HepG2 (cell line): ENCODE data around the gene ZNF324B. TPM values are rescaled to one million over a fixed set of nuclear protein-coding genes. Genes with fewer than 3 reads are reported as not detected.

Experiments used
- ATF5 ChIP-seq: sonication (generic); formaldehyde crosslinking; IDR thresholded peaks from 2 replicates; pipeline ENCODE4 v1.4.0; 2020; ENCODE audit warnings: mild to moderate bottlenecking, low read depth, missing genetic modification reagents
- BRF2 ChIP-seq: sonication (generic); formaldehyde crosslinking; IDR thresholded peaks from 2 replicates; pipeline ENCODE4 v1.8.1; 2022; ENCODE audit warnings: mild to moderate bottlenecking, missing genetic modification reagents
- CREB3 ChIP-seq: sonication (generic); formaldehyde crosslinking; IDR thresholded peaks from 2 replicates; pipeline ENCODE4 v1.5.0; 2020; ENCODE audit warnings: missing genetic modification reagents
- DPF2 ChIP-seq: sonication (generic); formaldehyde crosslinking; IDR thresholded peaks from 2 replicates; pipeline ENCODE4 v1.4.0; 2020; ENCODE audit warnings: mild to moderate bottlenecking, low read depth, missing genetic modification reagents, borderline replicate concordance
- EHMT2 ChIP-seq: fragments of 200-600 bp; sonication (generic); IDR thresholded peaks from 2 replicates; pipeline ENCODE4 v1.7.0; 2017; ENCODE audit warnings: antibody characterized with exemption, low read depth, low read length, borderline replicate concordance
- ELK4 ChIP-seq: sonication (generic); formaldehyde crosslinking; IDR thresholded peaks from 2 replicates; pipeline ENCODE4 v1.9.0; 2021; ENCODE audit warnings: missing genetic modification reagents, borderline replicate concordance
- EZH2 ChIP-seq: conservative IDR thresholded peaks from 2 replicates; pipeline ENCODE4 v1.6.1; 2012; ENCODE audit warnings: mild to moderate bottlenecking, low read depth, low read length, moderate library complexity
- RBM39 ChIP-seq: fragments of 200-400 bp; formaldehyde crosslinking; IDR thresholded peaks from one replicate; pipeline ENCODE4 v1.6.1; 2018; ENCODE audit warnings: antibody characterized with exemption, mild to moderate bottlenecking, low read depth, low read length; ENCODE audit not compliant: poor library complexity, severe bottlenecking
- RNF219 ChIP-seq: sonication (generic); formaldehyde crosslinking; IDR thresholded peaks from 2 replicates; pipeline ENCODE4 v1.5.0; 2020; ENCODE audit warnings: mild to moderate bottlenecking, missing genetic modification reagents
- UBTF ChIP-seq: sonication (generic); formaldehyde crosslinking; IDR thresholded peaks from 2 replicates; pipeline ENCODE4 v1.4.0; 2020; ENCODE audit warnings: mild to moderate bottlenecking, missing genetic modification reagents
- XBP1 ChIP-seq: sonication (generic); formaldehyde crosslinking; IDR thresholded peaks from 2 replicates; pipeline ENCODE4 v1.5.0; 2020; ENCODE audit warnings: missing genetic modification reagents
- ZEB1 ChIP-seq: IDR thresholded peaks from 2 replicates; pipeline ENCODE4 v1.6.1; 2012; ENCODE audit warnings: mild to moderate bottlenecking, low read depth, inconsistent platforms; ENCODE audit not compliant: insufficient replicate concordance
- ZKSCAN5 ChIP-seq: sonication (generic); formaldehyde crosslinking; IDR thresholded peaks from 2 replicates; pipeline ENCODE4 v1.5.1; 2020; ENCODE audit warnings: mild to moderate bottlenecking, missing genetic modification reagents
- ZNF235 ChIP-seq: sonication (generic); formaldehyde crosslinking; IDR thresholded peaks from 2 replicates; pipeline ENCODE4 v1.8.1; 2023; ENCODE audit warnings: mild to moderate bottlenecking, missing genetic modification reagents, borderline replicate concordance
- ZNF276 ChIP-seq: sonication (generic); formaldehyde crosslinking; IDR thresholded peaks from 2 replicates; pipeline ENCODE4 v1.4.0; 2020; ENCODE audit warnings: mild to moderate bottlenecking, low read depth, missing genetic modification reagents
- ZNF720 ChIP-seq: sonication (generic); formaldehyde crosslinking; IDR thresholded peaks from 2 replicates; pipeline ENCODE4 v1.4.0; 2020; ENCODE audit warnings: missing genetic modification reagents
- polyA plus RNA-seq, 8 experiments: library from polyadenylated mRNA; depleted of rRNA in 3 of 8; stranded (reverse) in 7 of 8; unstranded in 1 of 8; fragments of >200 nt; fragmentation: Illumina TruSeq in 4 of 8; extraction: Trizol in 4 of 8; gene quantifications; 2 replicates each; pipeline versions ENCODE4 v1.2.1 to v1.2.3, GENCODE V29; 2011 to 2016; ENCODE audit warnings: low read depth in 4 of 8, missing spikeins in 1 of 8, mixed read lengths in 1 of 8; ENCODE audit not compliant: insufficient read depth in 1 of 8
- total RNA-seq, 5 experiments: library from RNA; depleted of rRNA; stranded (reverse); fragments of >200 nt; fragmentation: Illumina TruSeq; extraction: Trizol; gene quantifications; 2 replicates each; pipeline ENCODE4 v1.2.3, GENCODE V29; 2016; ENCODE audit warnings: low read depth in 1 of 5

ZNF324B gene
- total and polyA plus RNA-seq, 2 of the 13 experiments (the other 11 are each of a cell fraction or from before 2014, with no cell fraction given): 0.53 to 3.0 TPM

GRCh38 chr19:58475714-58476497, 24.5 kb downstream of the ZNF324B start, which contains the start of gene ZNF446 (continued):
- TF ChIP-seq ATF5 (CRISPR knock-in tag): 0 out of 2 replicates have a peak, but pooled peaks have one; percentile 51
- TF ChIP-seq ZNF720 (CRISPR knock-in tag): no peak
- no peak for TF ChIP-seq BRF2 (CRISPR knock-in tag)
- no peak for TF ChIP-seq ZNF276
- no peak for TF ChIP-seq ZKSCAN5 (CRISPR knock-in tag)
- TF ChIP-seq DPF2 (CRISPR knock-in tag): no peak
- peak; percentile 59 for TF ChIP-seq RBM39
- TF ChIP-seq UBTF (CRISPR knock-in tag): peak; percentile 55; the same call in 1 of the 2 replicates
- TF ChIP-seq EZH2: no peak
- peak; percentile 7 for TF ChIP-seq ZEB1
- TF ChIP-seq RNF219 (CRISPR knock-in tag): no peak
- no peak for TF ChIP-seq ELK4 (CRISPR knock-in tag)
- TF ChIP-seq CREB3 (CRISPR knock-in tag): no peak
- no peak for TF ChIP-seq EHMT2
- no peak for TF ChIP-seq ZNF235 (CRISPR knock-in tag)
- peak; percentile 49; the same call in 1 of the 2 replicates for TF ChIP-seq XBP1 (CRISPR knock-in tag)
